ENCODE measurements around the gene LRRC15.

LRRC15 gene

DNA sequence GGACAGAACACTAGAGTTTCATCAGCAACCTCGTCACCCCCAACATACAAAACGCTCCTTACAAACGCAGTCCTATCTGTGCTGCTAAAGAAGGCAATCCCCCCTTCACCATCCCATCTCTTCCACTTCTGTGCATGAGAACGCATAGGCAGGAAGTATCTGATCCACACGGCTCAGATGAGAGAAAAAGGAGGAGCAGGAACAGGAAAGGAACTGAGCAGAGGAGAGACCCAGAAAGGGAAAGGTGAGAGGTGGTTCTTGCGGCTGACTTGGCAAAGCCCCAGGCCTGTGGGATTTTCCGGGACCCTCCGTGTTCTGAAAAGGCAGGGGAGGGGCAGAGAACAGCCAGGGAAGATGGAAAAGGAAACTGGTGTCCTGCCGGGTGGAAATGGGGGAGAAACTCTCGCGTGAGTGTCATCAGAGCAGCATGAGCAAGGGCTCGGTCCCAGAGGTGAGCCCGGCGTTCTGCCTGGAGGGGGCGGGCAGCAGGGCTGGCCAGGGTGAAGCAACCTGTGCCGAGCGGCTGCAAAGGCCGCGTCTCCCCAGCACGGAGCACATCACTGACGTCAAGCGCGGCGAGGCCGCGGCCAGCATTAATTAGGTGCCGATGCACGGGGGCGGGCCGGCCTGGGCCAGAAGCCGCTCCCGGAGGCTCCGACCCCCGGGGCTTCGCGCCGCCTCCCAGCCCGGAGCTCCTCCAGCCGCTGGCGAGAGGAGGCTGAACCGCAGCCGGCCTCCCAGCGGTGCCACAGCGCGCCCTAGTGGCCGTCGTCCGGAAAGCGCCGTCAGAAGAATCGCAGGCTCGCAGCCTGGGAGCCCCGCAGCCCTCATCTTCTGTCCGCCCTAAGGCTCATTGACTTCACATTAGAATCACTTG is 54.2 kb downstream of the LRRC15 start:
- peak; percentile 59 to 86 (median 75) for DNase-seq

DNA sequence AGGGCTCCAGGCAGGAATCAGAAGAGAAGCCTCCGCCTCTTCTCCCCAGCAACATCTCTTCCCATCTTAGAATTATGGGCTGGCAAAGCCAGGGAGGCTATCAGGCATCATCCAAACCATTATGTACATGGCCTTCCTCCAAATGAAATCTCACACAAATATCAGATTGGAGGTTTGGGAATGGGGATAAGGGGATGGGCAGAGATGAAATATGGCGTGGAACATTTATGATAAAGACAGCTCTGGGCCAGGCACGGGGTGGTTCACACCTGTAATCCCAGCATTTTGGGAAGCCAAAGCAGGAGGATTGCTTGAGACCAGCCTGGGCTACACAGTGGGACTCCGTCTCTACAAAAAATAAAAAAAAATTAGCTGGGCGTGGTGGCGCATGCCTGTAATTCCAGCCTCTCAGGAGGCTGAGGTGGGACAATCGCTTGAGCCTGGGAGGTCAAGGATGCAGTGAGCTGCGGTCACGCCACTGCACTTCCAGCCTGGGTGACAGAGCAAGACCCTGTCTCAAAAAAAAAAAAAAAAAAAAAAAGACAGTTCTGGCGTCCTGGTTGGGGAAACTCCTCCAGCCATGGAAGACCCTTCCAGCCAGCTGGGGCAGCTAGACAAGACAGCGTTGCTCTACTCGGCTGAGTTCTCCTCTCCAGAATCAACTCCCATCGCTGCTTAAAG is 55.0 kb downstream of the LRRC15 start:
- no peak for DNase-seq

DNA sequence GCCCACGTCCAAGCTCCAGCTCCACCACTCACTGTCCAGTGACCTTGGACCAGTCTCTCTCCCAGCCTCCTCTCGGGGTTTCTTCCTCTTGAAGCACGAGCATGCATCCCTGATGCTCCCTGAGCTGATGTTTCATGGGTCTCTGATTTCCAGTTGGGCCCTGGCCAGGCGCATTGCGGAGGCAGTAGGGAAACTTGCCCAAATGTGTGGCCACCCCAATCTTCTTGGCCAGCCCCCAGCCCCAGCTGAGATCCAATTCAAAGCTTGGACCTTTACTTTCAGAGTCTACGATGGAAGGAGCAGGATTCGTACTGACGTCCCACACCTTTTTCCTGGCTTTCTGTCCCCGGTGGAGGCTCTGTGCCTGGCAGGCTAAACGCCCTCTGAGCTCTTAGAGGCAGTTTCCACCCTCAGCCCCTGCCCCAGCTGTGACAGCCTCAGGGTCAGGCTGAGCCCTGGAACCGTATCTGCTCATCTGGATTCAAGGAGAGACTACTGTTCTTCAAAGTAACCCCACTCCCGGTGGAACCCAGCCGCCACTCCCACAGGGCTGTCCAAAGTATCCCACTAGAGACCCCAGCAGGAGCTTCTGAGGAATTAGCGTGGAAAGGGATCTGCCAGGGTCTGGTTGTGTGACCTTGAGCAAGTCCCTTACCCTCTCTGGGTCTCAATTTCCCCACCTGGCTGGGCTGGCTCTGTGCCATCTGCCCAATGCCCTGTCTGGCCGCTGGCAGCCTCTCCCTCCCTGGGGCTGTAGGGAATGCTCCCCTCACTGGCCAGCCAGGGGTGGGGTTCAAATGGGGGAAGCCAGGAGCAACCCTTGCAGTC is 55.8 kb downstream of the LRRC15 start:
- no peak for DNase-seq

DNA sequence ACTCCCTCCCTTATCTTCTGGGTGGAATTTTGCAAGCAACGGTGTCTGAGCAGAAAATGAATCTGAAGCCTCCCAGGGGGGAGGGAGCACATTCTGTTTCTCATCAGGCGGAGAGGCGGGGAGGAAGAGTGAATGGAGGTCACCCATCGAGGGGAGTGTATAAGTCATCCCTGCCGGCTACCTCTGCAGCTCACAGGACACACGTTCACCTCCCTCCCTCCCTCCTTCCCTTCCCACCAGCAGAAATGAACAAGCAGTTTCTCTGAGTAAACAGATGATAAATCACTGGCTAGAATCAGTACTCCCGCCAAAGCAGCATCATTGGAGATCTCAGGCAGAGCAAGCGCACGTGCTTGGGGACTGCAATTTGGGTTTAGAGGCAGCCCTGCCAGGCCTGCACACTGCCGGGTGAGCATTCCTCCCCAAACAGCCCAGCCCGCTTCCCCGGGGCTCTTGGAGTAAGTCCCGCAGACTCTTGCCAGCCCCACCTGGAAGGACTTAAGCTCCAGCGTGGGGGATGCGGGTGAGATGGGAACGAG is 56.7 kb downstream of the LRRC15 start:
- DNase-seq = no peak

DNA sequence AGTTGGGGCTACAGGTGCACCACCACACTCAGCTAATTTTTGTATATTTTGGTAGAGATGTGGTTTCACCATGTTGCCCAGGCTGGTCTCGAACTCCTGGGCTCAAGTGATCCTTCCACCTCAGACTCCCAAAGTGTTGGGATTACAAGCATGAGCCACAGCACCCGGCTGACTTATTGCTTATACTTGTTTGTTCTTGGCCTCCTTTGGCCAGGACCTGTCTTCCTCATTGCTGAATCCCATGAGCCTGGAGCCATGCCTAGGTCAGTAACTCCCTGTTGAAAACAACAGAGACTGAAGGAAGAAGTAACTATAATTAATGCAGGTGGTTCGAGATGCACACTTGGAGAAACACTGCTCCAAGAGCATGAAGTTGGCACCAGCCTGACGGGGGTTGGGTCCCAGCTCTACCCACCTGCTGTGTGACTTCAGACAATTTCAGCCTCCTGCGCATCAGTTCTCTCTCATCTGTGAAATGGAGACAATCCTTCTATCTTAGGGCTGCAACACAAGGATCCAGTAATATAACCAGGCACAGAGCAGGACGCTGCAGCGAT is 57.3 kb downstream of the LRRC15 start:
- no peak for DNase-seq

DNA sequence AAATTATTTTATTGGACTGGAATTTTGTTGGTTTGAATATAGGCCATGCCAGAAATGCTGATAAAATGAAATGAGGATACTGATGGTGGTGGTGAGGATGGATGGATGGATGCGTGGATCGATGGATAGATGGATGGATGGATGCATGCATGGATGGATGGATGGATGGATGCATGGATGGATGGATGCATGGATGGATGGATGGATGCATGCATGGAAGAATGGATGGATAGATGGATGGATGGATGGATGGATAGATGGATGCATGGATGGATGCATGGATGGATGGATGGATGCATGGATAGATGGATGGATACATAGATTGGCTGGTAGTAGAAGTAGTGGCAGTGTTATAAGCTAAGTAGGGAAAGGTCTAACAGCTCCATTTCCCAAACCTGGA is 58.5 kb downstream of the LRRC15 start:
- no peak for DNase-seq

DNA sequence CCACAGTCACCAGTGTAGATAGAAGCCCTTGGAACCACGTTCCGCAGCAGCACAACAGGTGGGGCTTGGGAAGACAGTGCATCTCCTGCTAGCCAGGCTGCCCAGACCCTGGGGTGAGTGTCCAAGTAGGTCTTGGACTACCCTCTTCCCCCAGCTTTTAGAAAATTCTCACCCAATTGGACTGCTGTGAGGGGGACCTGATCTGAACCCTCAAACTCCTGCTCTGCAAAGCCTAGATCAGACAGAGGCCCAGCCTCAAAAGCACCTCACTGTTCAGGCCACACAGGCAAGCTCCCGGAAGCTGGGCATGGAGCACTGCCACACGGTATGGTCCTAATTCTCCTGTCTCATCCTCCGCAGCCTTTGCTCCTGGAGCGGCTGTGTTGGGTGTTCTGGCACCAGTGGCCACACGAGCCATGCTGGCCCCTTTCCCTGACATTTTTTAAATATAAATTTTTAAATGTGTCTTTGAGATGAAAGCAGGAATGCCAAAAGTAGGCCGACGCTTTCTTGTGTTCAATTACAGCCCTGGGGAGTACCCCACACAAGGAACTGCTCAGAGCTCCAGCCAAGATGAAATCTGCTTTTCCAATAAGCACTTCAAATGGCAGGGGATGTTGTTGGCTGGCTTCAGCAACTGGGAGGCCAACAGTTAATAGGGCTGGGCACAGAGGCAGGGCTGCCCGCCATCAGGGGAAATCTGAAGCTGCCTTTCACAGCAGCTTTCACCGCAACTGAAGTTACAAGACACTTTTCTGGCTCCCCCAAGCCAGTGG is 59.3 kb downstream of the LRRC15 start:
- DNase-seq = no peak

DNA sequence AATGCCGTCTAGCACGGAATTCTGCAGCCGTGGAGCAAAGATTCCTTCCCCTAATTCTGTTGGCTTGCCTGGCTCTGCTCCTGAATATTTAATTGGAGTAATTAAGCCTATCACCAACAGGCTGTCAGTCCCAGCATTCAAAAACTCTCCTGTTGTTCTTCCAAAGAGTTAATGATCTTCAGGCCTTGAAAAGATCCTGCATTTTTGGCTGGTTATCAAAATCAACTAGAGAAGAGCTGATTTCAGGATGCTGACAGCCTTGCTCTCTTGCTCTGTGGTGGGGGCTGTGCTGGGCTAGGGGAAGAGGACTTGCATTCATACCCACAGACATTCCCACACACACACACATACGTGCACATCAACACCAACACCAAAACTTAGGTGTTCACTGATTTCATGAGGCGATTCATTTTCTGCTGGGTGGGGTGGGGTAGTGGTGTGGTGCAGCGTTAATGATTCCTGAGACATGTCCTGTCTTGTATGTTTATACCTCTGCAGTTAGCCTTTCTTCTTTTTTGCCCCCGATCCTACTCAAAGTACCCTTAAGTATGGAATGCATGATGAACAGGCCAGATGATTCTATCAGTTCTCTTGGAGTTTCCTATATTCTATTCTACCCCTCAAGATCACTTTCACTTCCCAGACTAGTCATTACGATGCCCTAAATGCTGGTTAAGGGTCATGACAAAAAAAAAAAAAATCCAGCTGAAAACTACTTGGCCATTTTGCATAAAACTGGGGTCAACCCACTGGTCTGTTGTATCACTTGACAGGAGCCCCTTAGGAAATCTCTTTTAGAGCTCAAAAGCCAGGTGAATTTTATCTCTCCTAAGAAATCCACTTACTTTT is 60.7 kb downstream of the LRRC15 start:
- no peak for DNase-seq

DNA sequence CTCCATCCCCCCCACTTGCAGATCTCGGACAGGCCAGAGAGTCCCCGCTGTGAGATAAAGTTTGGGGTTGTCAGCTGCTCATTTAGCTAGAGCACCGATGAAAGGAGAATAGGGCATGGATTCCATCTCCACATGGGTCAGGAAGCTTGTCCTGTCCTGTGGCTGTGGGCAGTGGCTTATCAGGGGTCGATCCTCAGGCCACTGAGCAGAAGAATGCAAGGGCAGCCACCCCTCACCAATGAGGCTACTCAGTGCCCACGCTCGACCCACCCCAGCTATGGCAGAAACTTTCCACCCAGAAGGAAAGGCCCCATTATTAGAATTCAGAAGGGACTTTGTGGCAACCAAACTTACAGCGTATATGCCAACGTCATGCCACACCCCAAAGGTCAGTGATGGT is 61.7 kb downstream of the LRRC15 start:
- no peak for DNase-seq

DNA sequence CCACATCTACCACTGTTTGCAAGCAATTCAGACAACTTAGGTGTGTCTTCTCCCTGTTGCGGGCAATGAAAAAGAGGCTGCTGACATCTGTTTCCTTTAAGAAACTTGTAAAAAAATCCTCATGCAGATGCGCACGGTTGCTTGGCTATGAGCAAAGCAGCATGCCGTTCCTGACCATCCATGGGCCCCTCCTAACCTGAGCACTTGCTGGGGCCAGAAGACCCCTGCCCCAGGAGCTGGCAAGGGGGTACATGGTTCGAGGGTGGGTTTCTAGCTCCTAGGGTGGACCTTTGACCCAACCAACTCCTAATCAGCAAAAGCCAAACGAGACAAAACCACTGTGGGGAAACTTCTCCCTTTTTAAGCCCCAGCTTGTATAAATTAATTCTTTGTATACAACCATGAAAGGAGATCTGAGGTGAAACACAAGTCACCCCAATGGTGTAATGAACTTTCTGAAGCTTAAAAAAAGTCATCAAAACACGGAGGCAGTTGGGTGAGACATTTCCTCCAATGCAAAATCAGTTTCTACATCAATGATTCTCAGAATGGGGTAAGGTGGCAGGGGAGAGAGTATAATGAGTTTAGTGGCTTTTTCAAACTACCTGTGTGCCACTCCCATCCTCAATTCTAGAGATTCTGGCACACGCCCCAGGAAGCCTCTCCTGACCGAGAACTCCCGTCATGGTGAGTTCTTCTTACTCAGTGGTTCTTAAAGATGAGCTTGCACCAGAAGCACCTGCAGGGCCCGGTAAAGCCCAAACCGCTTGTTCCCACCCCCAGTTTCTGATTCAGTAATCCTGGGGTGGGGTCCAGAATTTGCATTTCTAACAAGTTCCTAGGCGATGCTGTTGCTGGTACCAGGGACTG is 62.5 kb downstream of the LRRC15 start:
- DNase-seq = peak in 3 of 6 experiments; percentile 53 to 67 (median 62)

- peak; percentile 13 to 68 (median 50) for DNase-seq
Measured at GRCh38 chr3:194306109-194306686, 63.3 kb downstream of the LRRC15 start.

- no peak for DNase-seq
Measured at GRCh38 chr3:194305356-194306108, 64.0 kb downstream of the LRRC15 start.

Data from stimulated activated naive CD4-positive, alpha-beta T cell (primary cell).